HepG2 (cell line): ENCODE data around the gene NEURL3. TPM values are rescaled to one million over a fixed set of nuclear protein-coding genes. Genes with fewer than 3 reads are reported as not detected.

ENCODE experiments used
- ATAC-seq: fragments of 200-7000 bp; cut with Tn5 transposase; 3 replicates; pipeline ENCODE4 v1.9.1; 2020; ENCODE audit warnings: mild to moderate bottlenecking, moderate library complexity
- BruUV-seq: library from RNA; stranded (reverse); fragments of 400-500 nt; replicated peaks from 2 replicates; lab custom pipeline; 2021; lab: Mats Ljungman, UMichigan
- CTCF ChIA-PET: fragments of 300-600 bp; formaldehyde crosslinking; extraction: SDS; loops from one replicate; lab custom pipeline; 2021; ENCODE audit warnings: low total read pairs, inconsistent platforms, low intra/inter-chr PET ratio; lab: Yijun Ruan, JAX
- POLR2A ChIA-PET: fragments of 350-600 bp; sonication (Branson Sonifier 250); formaldehyde crosslinking; loops from one replicate; lab custom pipeline; 2020; ENCODE audit warnings: antibody characterized with exemption, inconsistent platforms; lab: Yijun Ruan, JAX
- DNase-seq: peaks from one replicate; pipeline ENCODE4 v3.0.0-alpha.2; 2015; ENCODE audit warnings: low spot score
- FAIRE-seq: peaks from 3 replicates; lab custom pipeline; 2011; peaks lifted over from hg19 to GRCh38; lab: Jason Lieb, UNC
- H2AFZ ChIP-seq: one replicate; pipeline ENCODE4 v1.6.1; 2011; ENCODE audit warnings: low read length, inconsistent platforms
- H3K27ac ChIP-seq: fragments of 300-600 bp; 3 replicates; pipeline ENCODE4 v1.8.0; 2011; ENCODE audit warnings: mixed run types, mild to moderate bottlenecking, mixed read lengths, low read length, inconsistent platforms; ENCODE audit not compliant: insufficient read depth; ENCODE audit errors: extremely low read length
- H3K27me3 ChIP-seq, 2 experiments: fragments of 200-600 bp in 1 of 2; 2 replicates in 1 of 2; 3 replicates in 1 of 2; pipeline versions ENCODE4 v1.6.0 to v1.8.0; 2011; ENCODE audit warnings: low read length in 2 of 2, mild to moderate bottlenecking in 2 of 2, moderate library complexity in 2 of 2, inconsistent platforms in 1 of 2; ENCODE audit not compliant: insufficient read depth in 2 of 2, control insufficient read depth in 1 of 2
- H3K36me3 ChIP-seq, 2 experiments: fragments of 200-600 bp in 1 of 2; replicated peaks in 1 of 2; 2 replicates in 1 of 2; 3 replicates in 1 of 2; pipeline versions ENCODE4 v1.5.1 to v1.8.0; 2011; ENCODE audit warnings: low read length in 2 of 2, inconsistent platforms in 1 of 2; ENCODE audit not compliant: insufficient read depth in 2 of 2, control insufficient read depth in 1 of 2
- H3K4me1 ChIP-seq: 2 replicates; pipeline ENCODE4 v1.5.1; 2012; ENCODE audit warnings: low read length, inconsistent platforms; ENCODE audit not compliant: insufficient read depth
- H3K4me2 ChIP-seq: 2 replicates; pipeline ENCODE4 v1.6.0; 2011; ENCODE audit warnings: low read depth, low read length, inconsistent platforms
- H3K4me3 ChIP-seq, 3 experiments: fragments of 200-600 bp in 1 of 3; sonication (generic), shearing (Covaris generic) in 1 of 3; replicated peaks in 1 of 3; 2 replicates each; pipeline ENCODE4 v1.5.1; 2011 to 2016; ENCODE audit warnings: low read length in 3 of 3, inconsistent platforms in 2 of 3, low read depth in 2 of 3, mild to moderate bottlenecking in 2 of 3, control low read depth in 1 of 3, mixed read lengths in 1 of 3; ENCODE audit not compliant: insufficient read depth in 1 of 3
- H3K79me2 ChIP-seq: one replicate; pipeline ENCODE4 v1.6.1; 2011; ENCODE audit warnings: low read length, inconsistent platforms; ENCODE audit not compliant: insufficient read depth
- H3K9ac ChIP-seq: 2 replicates; pipeline ENCODE4 v1.6.0; 2011; ENCODE audit warnings: mild to moderate bottlenecking, low read depth, low read length, inconsistent platforms; ENCODE audit not compliant: insufficient read depth
- H3K9me3 ChIP-seq: 2 replicates; pipeline ENCODE4 v1.5.1; 2012; ENCODE audit warnings: mild to moderate bottlenecking, low read length
- H4K20me1 ChIP-seq: 2 replicates; pipeline ENCODE4 v1.6.0; 2011; ENCODE audit warnings: inconsistent platforms, mild to moderate bottlenecking, low read length, moderate library complexity; ENCODE audit not compliant: insufficient read depth
- ARID3A ChIP-seq: IDR thresholded peaks from 2 replicates; pipeline ENCODE4 v1.6.1; 2012; ENCODE audit warnings: low read depth, low read length, improper control_type of control experiment
- CREB3 ChIP-seq: sonication (generic); formaldehyde crosslinking; IDR thresholded peaks from 2 replicates; pipeline ENCODE4 v1.5.0; 2020; ENCODE audit warnings: missing genetic modification reagents
- HNRNPLL ChIP-seq: fragments of 200-400 bp; formaldehyde crosslinking; IDR thresholded peaks from 2 replicates; pipeline ENCODE4 v1.6.1; 2017; ENCODE audit warnings: mild to moderate bottlenecking, low read depth, low read length; ENCODE audit not compliant: poor library complexity, severe bottlenecking
- MAX ChIP-seq: IDR thresholded peaks from 2 replicates; pipeline ENCODE4 v1.6.1; 2012; ENCODE audit warnings: inconsistent platforms
- MXD4 ChIP-seq: IDR thresholded peaks from 2 replicates; pipeline ENCODE4 v1.6.1; 2016; ENCODE audit warnings: mild to moderate bottlenecking, missing biosample characterization, missing genetic modification reagents
- PITX1 ChIP-seq: sonication (generic); formaldehyde crosslinking; IDR thresholded peaks from 2 replicates; pipeline ENCODE4 v1.5.1; 2020; ENCODE audit warnings: mild to moderate bottlenecking, missing genetic modification reagents
- REL ChIP-seq: sonication (generic); formaldehyde crosslinking; conservative IDR thresholded peaks from 2 replicates; pipeline ENCODE4 v1.8.0; 2022; ENCODE audit warnings: mild to moderate bottlenecking, missing genetic modification reagents, moderate library complexity
- RFXANK ChIP-seq: IDR thresholded peaks from 2 replicates; pipeline ENCODE4 v1.6.1; 2016
- ZBED4 ChIP-seq: sonication (generic); formaldehyde crosslinking; IDR thresholded peaks from 2 replicates; pipeline ENCODE4 v1.4.0; 2020; ENCODE audit warnings: missing genetic modification reagents, borderline replicate concordance
- ZNF484 ChIP-seq: sonication (generic); formaldehyde crosslinking; IDR thresholded peaks from 2 replicates; pipeline ENCODE4 v1.5.1; 2020; ENCODE audit warnings: mild to moderate bottlenecking, low read depth, missing genetic modification reagents, borderline replicate concordance
- ZNF709 ChIP-seq: sonication (generic); formaldehyde crosslinking; IDR thresholded peaks from 2 replicates; pipeline ENCODE4 v1.5.0; 2020; ENCODE audit warnings: mild to moderate bottlenecking, missing genetic modification reagents
- ZNF713 ChIP-seq: sonication (generic); formaldehyde crosslinking; IDR thresholded peaks from 2 replicates; pipeline ENCODE4 v1.4.0; 2020; ENCODE audit warnings: mild to moderate bottlenecking, missing genetic modification reagents
- ZNF720 ChIP-seq: sonication (generic); formaldehyde crosslinking; IDR thresholded peaks from 2 replicates; pipeline ENCODE4 v1.4.0; 2020; ENCODE audit warnings: missing genetic modification reagents
- ZNF749 ChIP-seq: sonication (generic); formaldehyde crosslinking; IDR thresholded peaks from 2 replicates; pipeline ENCODE4 v1.8.0; 2022; ENCODE audit warnings: mild to moderate bottlenecking, missing genetic modification reagents, moderate library complexity, borderline replicate concordance
- ZNF879 ChIP-seq: sonication (generic); formaldehyde crosslinking; IDR thresholded peaks from 2 replicates; pipeline ENCODE4 v1.8.1; 2023; ENCODE audit warnings: missing genetic modification reagents
- WGBS: methylation state at CpG from one replicate; pipeline ENCODE4 v1.1.6; 2017; ENCODE audit warnings: low lambda C conversion rate; 5-methylcytosine and 5-hydroxymethylcytosine counted together
- in situ Hi-C: cut with HindIII; loops from 2 replicates; pipeline ENCODE4 v1.10.0; 2017; ENCODE audit warnings: low pct_unique_long_range_greater_than_20kb; ENCODE audit not compliant: extremely low pct_ligation_motif_present
- intact Hi-C: fragments of 100-400 bp; cut with micrococcal nuclease; formaldehyde crosslinking; loops from one replicate; pipeline ENCODE4 v1.10.0; 2022; ENCODE audit not compliant: unreplicated experiment
- polyA plus RNA-seq, 8 experiments: library from polyadenylated mRNA; depleted of rRNA in 3 of 8; stranded (reverse) in 7 of 8; unstranded in 1 of 8; fragments of >200 nt; fragmentation: Illumina TruSeq in 4 of 8; extraction: Trizol in 4 of 8; gene quantifications; 2 replicates each; pipeline versions ENCODE4 v1.2.1 to v1.2.3, GENCODE V29; 2011 to 2016; ENCODE audit warnings: low read depth in 4 of 8, missing spikeins in 1 of 8, mixed read lengths in 1 of 8; ENCODE audit not compliant: insufficient read depth in 1 of 8
- total RNA-seq, 5 experiments: library from RNA; depleted of rRNA; stranded (reverse); fragments of >200 nt; fragmentation: Illumina TruSeq; extraction: Trizol; gene quantifications; 2 replicates each; pipeline ENCODE4 v1.2.3, GENCODE V29; 2016; ENCODE audit warnings: low read depth in 1 of 5

The NEURL3 gene
- total and polyA plus RNA-seq, 2 of the 13 experiments (the other 11 are each of a cell fraction or from before 2014, with no cell fraction given): 0.16 to 1.2 TPM

- no peak for TF ChIP-seq MXD4 (CRISPR knock-in tag)
- TF ChIP-seq HNRNPLL: no peak
- no peak for TF ChIP-seq ZNF879 (CRISPR knock-in tag)
- TF ChIP-seq ZNF749 (CRISPR knock-in tag): no peak
These were observed 23.0 kb upstream of the NEURL3 start (continued) for GRCh38 chr2:96528006-96528699.

- 67% methylated on average over 51 of the region's 51 CpGs for WGBS
- ChIA-PET CTCF (no interaction called here), POLR2A (no interaction called here)
- ATAC-seq (no peak), DNase-seq (no peak), FAIRE-seq (no peak)
- Histone ChIP-seq H3K27me3 (peaks cover 22 to 76% of the 10 kb centered on the region in 2 experiments), H2AFZ (no peak overlapping the region), H3K9ac (no peak overlapping the region), H3K9me3 (no peaks in the 10 kb centered on the region), H3K4me2 (no peak overlapping the region), H3K4me3 (no peak overlapping the region), H3K36me3 (no peaks in the 10 kb centered on the region), H3K27ac (no peak overlapping the region), H3K4me1 (peaks cover 15% of the 10 kb centered on the region; the same call in 1 of the 2 replicates), H3K79me2 (no peaks in the 10 kb centered on the region), H4K20me1 (no peaks in the 10 kb centered on the region)
- BruUV-seq: no TSS peak
- in situ Hi-C loops (no loop called here), intact Hi-C loops (no loop called here)
- TF ChIP-seq ZNF709 (CRISPR knock-in tag): no peak
- no peak for TF ChIP-seq PITX1
- no peak for TF ChIP-seq MAX
- TF ChIP-seq CREB3 (CRISPR knock-in tag): no peak
- TF ChIP-seq ZNF713 (CRISPR knock-in tag): no peak
- no peak for TF ChIP-seq ZBED4 (CRISPR knock-in tag)
- no peak for TF ChIP-seq ZNF879 (CRISPR knock-in tag)
- no peak for TF ChIP-seq REL (CRISPR knock-in tag)
- TF ChIP-seq ZNF484 (CRISPR knock-in tag): no peak
- TF ChIP-seq ZNF720 (CRISPR knock-in tag): no peak
- no peak for TF ChIP-seq RFXANK (CRISPR knock-in tag)
- no peak for TF ChIP-seq ARID3A
These were observed 22.3 kb upstream of the NEURL3 start for GRCh38 chr2:96527286-96528005.
